HepG2 (cell line): Measurements from ENCODE around the gene PADI6.

Experiments used
- CEBPB ChIP-seq: IDR thresholded peaks from 2 replicates; pipeline ENCODE4 v1.6.1; 2011; ENCODE audit warnings: low read depth, low read length, improper control_type of control experiment, borderline replicate concordance
- CTCF ChIP-seq: sonication (generic); formaldehyde crosslinking; IDR thresholded peaks from 2 replicates; pipeline ENCODE4 v1.5.0; 2020; ENCODE audit warnings: mild to moderate bottlenecking, missing genetic modification reagents, moderate library complexity
- HNRNPK ChIP-seq: fragments of 200-400 bp; formaldehyde crosslinking; IDR thresholded peaks from 2 replicates; pipeline ENCODE4 v1.6.1; 2018; ENCODE audit warnings: low read length, low read depth, moderate library complexity, mild to moderate bottlenecking; ENCODE audit not compliant: poor library complexity, severe bottlenecking
- HNRNPLL ChIP-seq: fragments of 200-400 bp; formaldehyde crosslinking; IDR thresholded peaks from 2 replicates; pipeline ENCODE4 v1.6.1; 2017; ENCODE audit warnings: mild to moderate bottlenecking, low read depth, low read length; ENCODE audit not compliant: poor library complexity, severe bottlenecking
- MAZ ChIP-seq, 2 experiments: sonication (generic) in 1 of 2; formaldehyde crosslinking in 1 of 2; IDR thresholded peaks; 2 replicates each; pipeline versions ENCODE4 v1.5.0 to v1.6.1; 2012 to 2020; ENCODE audit warnings: low read depth in 2 of 2, mild to moderate bottlenecking in 2 of 2, borderline replicate concordance in 1 of 2, improper control_type of control experiment in 1 of 2, low read length in 1 of 2, missing genetic modification reagents in 1 of 2, moderate library complexity in 1 of 2

DNA sequence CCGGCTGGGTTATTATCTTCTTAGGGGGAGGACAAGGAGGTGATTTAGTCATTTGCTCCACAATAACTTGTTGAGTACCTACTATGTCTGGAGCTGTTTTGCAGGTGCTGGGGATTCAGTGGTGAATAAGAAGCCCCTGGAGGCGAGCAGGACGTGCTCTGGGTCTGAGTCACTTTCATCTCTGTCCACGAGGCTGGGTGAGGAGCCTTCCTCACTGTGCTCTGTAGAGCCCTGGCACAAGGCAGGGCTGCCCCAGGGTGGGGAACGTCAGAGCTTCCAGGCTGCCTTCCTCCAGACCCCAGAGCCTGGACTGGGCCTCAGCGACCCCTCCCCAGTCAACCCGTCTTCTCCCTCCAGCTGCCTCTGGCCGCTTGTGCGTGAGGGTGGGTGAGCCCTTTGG lies 2.5 kb upstream of the PADI6 start:
- TF ChIP-seq CTCF (CRISPR knock-in tag), result no peak
- TF ChIP-seq HNRNPK, result no peak
- TF ChIP-seq CEBPB, result no peak
- no peak for TF ChIP-seq HNRNPLL
- no peak for TF ChIP-seq MAZ (IDR thresholded peaks at IDR 0.05; ENCODE audit: borderline replicate concordance, low read depth, low read length)
- TF ChIP-seq MAZ (CRISPR knock-in tag; IDR thresholded peaks at IDR 0.05; ENCODE audit: low read depth), result no peak
